Endothelial cell of umbilical vein (primary cell): ENCODE measurements around the gene HVCN1. TPM values are rescaled to one million over a fixed set of nuclear protein-coding genes. Genes with fewer than 3 reads are reported as not detected.

Experiments
- BruUV-seq: library from RNA; stranded (reverse); fragments of 400-500 nt; replicated peaks from 2 replicates; lab custom pipeline; 2021; lab: Mats Ljungman, UMichigan
- CTCF ChIA-PET: fragments of 300-600, 350-600 bp; sonication (Branson Sonifier 250); formaldehyde crosslinking; loops from one replicate; lab custom pipeline; 2021; ENCODE audit warnings: antibody characterized with exemption, inconsistent platforms; lab: Charles Lee
- POLR2A ChIA-PET: fragments of 300-600, 350-600 bp; sonication (Branson Sonifier 250); formaldehyde crosslinking; loops from one replicate; lab custom pipeline; 2021; ENCODE audit warnings: antibody characterized with exemption, inconsistent platforms; lab: Charles Lee
- DNase-seq: peaks from one replicate; pipeline ENCODE4 v3.0.0-alpha.2; 2011; ENCODE audit warnings: low read depth, low spot score
- FAIRE-seq: peaks from 2 replicates; lab custom pipeline; 2011; peaks lifted over from hg19 to GRCh38; lab: Jason Lieb, UNC
- H2AFZ ChIP-seq: 2 replicates; pipeline ENCODE4 v1.6.0; 2012; ENCODE audit warnings: low read depth, low read length, control low read depth, inconsistent platforms
- H3K27ac ChIP-seq: 2 replicates; pipeline ENCODE4 v1.5.1; 2011; ENCODE audit warnings: low read depth, mild to moderate bottlenecking, control low read depth, low read length, moderate library complexity; ENCODE audit not compliant: insufficient read depth
- H3K27me3 ChIP-seq, 2 experiments: 2 replicates each; pipeline versions ENCODE4 v1.6.0 to v1.6.1; 2011; ENCODE audit warnings: low read length in 2 of 2, mixed read lengths in 1 of 2; ENCODE audit not compliant: control insufficient read depth in 2 of 2, insufficient read depth in 2 of 2
- H3K36me3 ChIP-seq, 2 experiments: 2 replicates in 1 of 2; 3 replicates in 1 of 2; pipeline ENCODE4 v1.5.1; 2011; ENCODE audit warnings: low read length in 2 of 2, mild to moderate bottlenecking in 1 of 2, moderate library complexity in 1 of 2; ENCODE audit not compliant: control insufficient read depth in 2 of 2, insufficient read depth in 2 of 2; ENCODE audit errors: extremely low read depth in 1 of 2
- H3K4me1 ChIP-seq: 3 replicates; pipeline ENCODE4 v1.5.1; 2011; ENCODE audit warnings: mild to moderate bottlenecking, low read length; ENCODE audit not compliant: control insufficient read depth, insufficient read depth; ENCODE audit errors: extremely low read depth
- H3K4me2 ChIP-seq: 2 replicates; pipeline ENCODE4 v1.6.1; 2011; ENCODE audit warnings: low read length, control low read depth, mixed read lengths; ENCODE audit not compliant: insufficient read depth
- H3K4me3 ChIP-seq, 3 experiments: fragments of 200-600 bp in 1 of 3; sonication (generic), shearing (Covaris generic) in 1 of 3; replicated peaks in 1 of 3; 2 replicates each; pipeline ENCODE4 v1.5.1; 2011 to 2016; ENCODE audit warnings: control low read depth in 3 of 3, low read length in 3 of 3, mild to moderate bottlenecking in 2 of 3, inconsistent platforms in 1 of 3, low read depth in 1 of 3, moderate library complexity in 1 of 3; ENCODE audit not compliant: insufficient read depth in 1 of 3
- H3K79me2 ChIP-seq: 2 replicates; pipeline ENCODE4 v1.6.0; 2012; ENCODE audit warnings: low read length, inconsistent platforms; ENCODE audit not compliant: control insufficient read depth, insufficient read depth
- H3K9ac ChIP-seq: replicated peaks from 2 replicates; pipeline ENCODE3; 2011; ENCODE audit warnings: low read length, control low read depth; ENCODE audit not compliant: insufficient read depth; ENCODE audit errors: extremely low read depth
- H3K9me1 ChIP-seq: replicated peaks from 3 replicates; pipeline ENCODE4 v1.6.0; 2011; ENCODE audit warnings: mild to moderate bottlenecking, low read length; ENCODE audit not compliant: control insufficient read depth, insufficient read depth; ENCODE audit errors: extremely low read depth
- H3K9me3 ChIP-seq: replicated peaks from 2 replicates; pipeline ENCODE4 v1.5.1; 2012; ENCODE audit warnings: low read length, inconsistent platforms; ENCODE audit not compliant: control insufficient read depth, insufficient read depth
- H4K20me1 ChIP-seq: replicated peaks from 2 replicates; pipeline ENCODE3; 2011; ENCODE audit warnings: mild to moderate bottlenecking, low read length; ENCODE audit not compliant: control insufficient read depth, insufficient read depth; ENCODE audit errors: extremely low read depth
- CTCF ChIP-seq, 2 donors: IDR thresholded peaks; 1 replicate in 1 of 2; 2 replicates in 1 of 2; pipeline ENCODE4 v1.5.1; 2011; ENCODE audit warnings: low read length in 2 of 2, mild to moderate bottlenecking in 2 of 2, moderate library complexity in 2 of 2, control low read depth in 1 of 2, inconsistent platforms in 1 of 2, low read depth in 1 of 2; ENCODE audit not compliant: insufficient read depth in 1 of 2; ENCODE audit errors: extremely low read depth in 1 of 2
- EZH2 ChIP-seq: IDR thresholded peaks from 2 replicates; pipeline ENCODE4 v1.6.1; 2012; ENCODE audit warnings: borderline replicate concordance, low read depth, mild to moderate bottlenecking, moderate library complexity, low read length, inconsistent platforms; ENCODE audit not compliant: severe bottlenecking
- FOS ChIP-seq: IDR thresholded peaks from 2 replicates; pipeline ENCODE4 v1.6.1; 2011; ENCODE audit warnings: mild to moderate bottlenecking, low read length, moderate library complexity, borderline replicate concordance; ENCODE audit not compliant: insufficient read depth
- GATA2 ChIP-seq: IDR thresholded peaks from 2 replicates; pipeline ENCODE4 v1.7.0; 2011; ENCODE audit warnings: low read depth, mild to moderate bottlenecking, moderate library complexity, mixed read lengths, low read length; ENCODE audit not compliant: insufficient read length, insufficient read depth
- JUN ChIP-seq: IDR thresholded peaks from 2 replicates; pipeline ENCODE4 v1.6.1; 2011; ENCODE audit warnings: borderline replicate concordance, low read depth; ENCODE audit not compliant: insufficient read length, insufficient read depth
- MAX ChIP-seq: IDR thresholded peaks from 2 replicates; pipeline ENCODE4 v1.6.1; 2011; ENCODE audit not compliant: insufficient read depth, insufficient read length
- MYC ChIP-seq: IDR thresholded peaks from one replicate; pipeline ENCODE4 v1.6.1; 2011; ENCODE audit warnings: mild to moderate bottlenecking, low read depth, low read length
- POLR2A ChIP-seq: IDR thresholded peaks from 2 replicates; pipeline ENCODE4 v1.6.1; 2012; ENCODE audit warnings: low read depth, mild to moderate bottlenecking, control low read depth, low read length
- POLR2AphosphoS5 ChIP-seq: IDR thresholded peaks from 2 replicates; pipeline ENCODE4 v1.6.1; 2012; ENCODE audit warnings: low read depth, mild to moderate bottlenecking, control low read depth, low read length, moderate library complexity; ENCODE audit not compliant: insufficient read depth
- dilution Hi-C: fragments of 300-500 bp; cut with MboI; formaldehyde crosslinking; loops from one replicate; pipeline ENCODE4 v1.15.0; 2019; ENCODE audit warnings: low sequenced_read_pairs; ENCODE audit not compliant: extremely low pct_ligation_motif_present
- intact Hi-C: fragments of 100-400 bp; cut with micrococcal nuclease; formaldehyde crosslinking; loops from one replicate; pipeline ENCODE4 v1.10.0; 2022
- polyA plus RNA-seq, 4 experiments: library from polyadenylated mRNA; depleted of rRNA in 3 of 4; stranded (reverse) in 3 of 4; unstranded in 1 of 4; fragments of >200 nt; gene quantifications; 2 replicates each; pipeline versions ENCODE4 v1.2.1 to v1.2.3, GENCODE V29; 2011 to 2012; ENCODE audit warnings: missing spikeins in 1 of 4
- total RNA-seq: library from RNA; stranded (reverse); gene quantifications from 2 replicates; pipeline ENCODE4 v1.2.3, GENCODE V29; 2021

HVCN1 gene
- total and polyA plus RNA-seq, 2 donors (not counting 3 experiments of a cell fraction or from before 2014, with no cell fraction given) = 3.7 to 8.4 TPM

GRCh38 chr12:110669193-110669502 is 19.8 kb downstream of the HVCN1 start:
- H3K9ac ChIP-seq = no peak overlapping the region
- H3K4me1 ChIP-seq = no peaks in the 10 kb centered on the region
- H3K9me1 ChIP-seq = no peaks in the 10 kb centered on the region
- H2AFZ ChIP-seq = no peak overlapping the region
- no peak for FAIRE-seq
- dilution Hi-C loops = no loop called here
- BruUV-seq = no TSS peak
- H3K9me3 ChIP-seq = no peaks in the 10 kb centered on the region
- ChIA-PET CTCF (no interaction called here), POLR2A (no interaction called here)
- H3K27me3 ChIP-seq = no peaks in the 10 kb centered on the region
- H3K79me2 ChIP-seq = no peaks in the 10 kb centered on the region
- no peak for TF ChIP-seq POLR2A
- TF ChIP-seq GATA2 = no peak
- no peak for TF ChIP-seq JUN
- TF ChIP-seq MYC = no peak
- no peak for TF ChIP-seq MAX
- TF ChIP-seq CTCF (IDR thresholded peaks at IDR 0.05; ENCODE audit: extremely low read depth in 1 of 2, insufficient read depth in 1 of 2, low read depth in 1 of 2, low read length in 2 of 2) = no peak
- no peak for TF ChIP-seq EZH2
- TF ChIP-seq FOS = no peak
- TF ChIP-seq POLR2AphosphoS5 = no peak
- H3K4me2 ChIP-seq = no peak overlapping the region
- intact Hi-C loops = no loop called here
- no peak overlapping the region for H3K27ac ChIP-seq
- no peak for DNase-seq
- no peak overlapping the region for H3K4me3 ChIP-seq
- no peaks in the 10 kb centered on the region for H3K36me3 ChIP-seq
- H4K20me1 ChIP-seq = no peaks in the 10 kb centered on the region
